ENCODE measurements around the gene LPCAT3.
A peak's percentile ranks its signal among the peaks of the same experiment; 100 is the strongest.

- TF ChIP-seq, protein P1, sequence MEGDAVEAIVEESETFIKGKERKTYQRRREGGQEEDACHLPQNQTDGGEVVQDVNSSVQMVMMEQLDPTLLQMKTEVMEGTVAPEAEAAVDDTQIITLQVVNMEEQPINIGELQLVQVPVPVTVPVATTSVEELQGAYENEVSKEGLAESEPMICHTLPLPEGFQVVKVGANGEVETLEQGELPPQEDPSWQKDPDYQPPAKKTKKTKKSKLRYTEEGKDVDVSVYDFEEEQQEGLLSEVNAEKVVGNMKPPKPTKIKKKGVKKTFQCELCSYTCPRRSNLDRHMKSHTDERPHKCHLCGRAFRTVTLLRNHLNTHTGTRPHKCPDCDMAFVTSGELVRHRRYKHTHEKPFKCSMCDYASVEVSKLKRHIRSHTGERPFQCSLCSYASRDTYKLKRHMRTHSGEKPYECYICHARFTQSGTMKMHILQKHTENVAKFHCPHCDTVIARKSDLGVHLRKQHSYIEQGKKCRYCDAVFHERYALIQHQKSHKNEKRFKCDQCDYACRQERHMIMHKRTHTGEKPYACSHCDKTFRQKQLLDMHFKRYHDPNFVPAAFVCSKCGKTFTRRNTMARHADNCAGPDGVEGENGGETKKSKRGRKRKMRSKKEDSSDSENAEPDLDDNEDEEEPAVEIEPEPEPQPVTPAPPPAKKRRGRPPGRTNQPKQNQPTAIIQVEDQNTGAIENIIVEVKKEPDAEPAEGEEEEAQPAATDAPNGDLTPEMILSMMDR (IDR thresholded peaks at IDR 0.05), result no peak
- TF ChIP-seq POLR2A (IDR thresholded peaks at IDR 0.05) (peak in 1 of 2 donors; percentile 11), EP300 (IDR thresholded peaks at IDR 0.05) (no peak)
Measured at GRCh38 chr12:6961278-6961694, 57.0 kb downstream of the LPCAT3 start.
